PC-3 (cell line): Measurements from ENCODE around the gene AIM2. TPM values are rescaled to one million over a fixed set of nuclear protein-coding genes. Genes with fewer than 3 reads are reported as not detected.

Source experiments
- ATAC-seq: fragments of 200-7000 bp; cut with Tn5 transposase; 2 replicates; pipeline ENCODE4 v1.9.1; 2020; ENCODE audit warnings: mild to moderate bottlenecking, moderate library complexity
- BruUV-seq: library from RNA; stranded (reverse); fragments of 400-500 nt; replicated peaks from 2 replicates; lab custom pipeline; 2021; lab: Mats Ljungman, UMichigan
- CTCF ChIA-PET: fragments of 300-600 bp; sonication (Branson Sonifier 250); formaldehyde crosslinking; loops from one replicate; lab custom pipeline; 2022; ENCODE audit warnings: antibody characterized with exemption; lab: Charles Lee
- POLR2A ChIA-PET: fragments of 300-600 bp; sonication (Branson Sonifier 250); formaldehyde crosslinking; loops from one replicate; lab custom pipeline; 2022; ENCODE audit warnings: antibody characterized with exemption; ENCODE audit not compliant: unreplicated experiment; lab: Charles Lee
- DNase-seq: peaks from one replicate; pipeline ENCODE4 v3.0.0-alpha.2; 2015
- H2AFZ ChIP-seq: fragments of 300-600 bp; sonication (generic); 2 replicates; pipeline ENCODE4 v1.6.0; 2016; ENCODE audit warnings: antibody characterized with exemption, low read length
- H3F3A ChIP-seq: fragments of 300-600 bp; sonication (generic); one replicate; pipeline ENCODE4 v1.6.0; 2017; ENCODE audit warnings: antibody characterized with exemption, low read length, control low read depth, mild to moderate bottlenecking; ENCODE audit not compliant: unreplicated experiment
- H3K27ac ChIP-seq: fragments of 300-600 bp; sonication (generic); 2 replicates; pipeline ENCODE4 v1.5.1; 2016; ENCODE audit warnings: mild to moderate bottlenecking, low read length
- H3K27me3 ChIP-seq: fragments of 300-600 bp; sonication (generic); 2 replicates; pipeline ENCODE4 v1.6.1; 2016; ENCODE audit warnings: low read length, mixed read lengths
- H3K36me3 ChIP-seq: fragments of 300-600 bp; sonication (generic); 2 replicates; pipeline ENCODE4 v1.6.1; 2016; ENCODE audit warnings: low read depth, mixed run types, low read length, mixed read lengths
- H3K4me1 ChIP-seq: fragments of 300-600 bp; sonication (generic); 2 replicates; pipeline ENCODE4 v1.5.1; 2016; ENCODE audit warnings: low read length; ENCODE audit not compliant: insufficient read depth
- H3K4me2 ChIP-seq: fragments of 300-600 bp; sonication (generic); 2 replicates; pipeline ENCODE4 v1.6.0; 2016; ENCODE audit warnings: low read length
- H3K4me3 ChIP-seq: fragments of 300-600 bp; sonication (generic); 2 replicates; pipeline ENCODE4 v1.5.1; 2016; ENCODE audit warnings: mild to moderate bottlenecking, low read length, mixed read lengths
- H3K79me2 ChIP-seq: fragments of 300-600 bp; sonication (generic); 2 replicates; pipeline ENCODE4 v1.6.1; 2017; ENCODE audit warnings: low read length, mixed read lengths
- H3K9ac ChIP-seq: fragments of 300-600 bp; sonication (generic); 2 replicates; pipeline ENCODE4 v1.6.0; 2016; ENCODE audit warnings: mild to moderate bottlenecking, low read length
- H3K9me2 ChIP-seq: fragments of 300-600 bp; sonication (generic); replicated peaks from 2 replicates; pipeline ENCODE4 v1.6.1; 2016; ENCODE audit warnings: mixed run types, low read length, mixed read lengths
- H3K9me3 ChIP-seq: fragments of 300-600 bp; sonication (generic); 2 replicates; pipeline ENCODE4 v1.6.1; 2016; ENCODE audit warnings: low read length, mixed read lengths
- H4K20me1 ChIP-seq: fragments of 300-600 bp; sonication (generic); 2 replicates; pipeline ENCODE4 v1.6.1; 2016; ENCODE audit warnings: low read length, mixed read lengths
- EZH2 ChIP-seq: fragments of 300-600 bp; sonication (generic); IDR thresholded peaks from one replicate; pipeline ENCODE4 v1.6.1; 2017; ENCODE audit warnings: antibody characterized with exemption, mild to moderate bottlenecking, low read length; ENCODE audit not compliant: unreplicated experiment
- EZH2phosphoT487 ChIP-seq: fragments of 300-600 bp; sonication (generic); IDR thresholded peaks from 2 replicates; pipeline ENCODE4 v1.6.1; 2018; ENCODE audit warnings: mild to moderate bottlenecking, antibody characterized with exemption, low read length, borderline replicate concordance
- intact Hi-C: fragments of 100-400 bp; cut with micrococcal nuclease; formaldehyde crosslinking; loops from 2 replicates; pipeline ENCODE4 v1.9.0; 2023
- total RNA-seq: library from RNA; depleted of rRNA; stranded (reverse); fragments of >200 nt; gene quantifications from 2 replicates; pipeline ENCODE4 v1.2.3, GENCODE V29; 2014
- TF ChIP-seq, protein P1 (sequence below): fragments of 300-600 bp; sonication (generic); conservative IDR thresholded peaks from 2 replicates; pipeline ENCODE4 v1.5.1; 2017; ENCODE audit warnings: antibody characterized with exemption, low read depth, mild to moderate bottlenecking, low read length

AIM2 gene
- total RNA-seq, 1 experiment from 2014 or later, result not detected

DNA sequence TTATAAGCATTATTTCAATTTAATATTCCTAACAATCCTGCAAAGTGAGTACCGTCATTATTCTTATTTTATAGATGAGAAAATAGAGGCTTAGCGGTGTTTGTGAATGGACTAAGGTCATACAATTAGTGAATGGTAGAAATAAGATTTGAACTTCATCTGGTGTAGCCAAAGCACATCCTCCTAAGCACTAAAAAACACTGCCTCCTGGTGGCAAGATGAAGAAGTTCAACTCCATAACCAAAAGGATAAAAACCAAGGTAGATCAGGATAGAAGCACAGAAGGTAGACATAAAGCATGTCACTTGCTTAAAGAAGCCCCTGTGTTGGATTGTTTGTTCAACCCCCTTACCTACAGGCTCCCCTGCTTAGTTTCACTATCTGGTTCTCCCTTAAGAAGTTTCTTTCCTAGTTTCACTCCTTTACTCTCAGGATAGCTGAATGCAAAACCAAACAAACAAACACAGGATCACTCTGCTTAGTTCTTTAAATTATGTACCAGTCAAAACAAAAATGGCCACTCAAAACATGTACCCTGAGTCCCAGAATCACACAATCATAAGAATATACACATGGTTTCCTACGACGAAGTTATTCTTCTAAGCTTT lies 12.7 kb upstream of the AIM2 start:
- Histone ChIP-seq H3F3A (no peaks in the 10 kb centered on the region), H3K9me2 (no peaks in the 10 kb centered on the region), H2AFZ (no peak overlapping the region), H3K27me3 (peaks cover 3% of the 10 kb centered on the region), H4K20me1 (no peaks in the 10 kb centered on the region), H3K4me2 (no peak overlapping the region), H3K27ac (no peak overlapping the region), H3K9ac (no peak overlapping the region), H3K9me3 (no peaks in the 10 kb centered on the region), H3K4me1 (peaks cover 11% of the 10 kb centered on the region), H3K36me3 (no peaks in the 10 kb centered on the region), H3K4me3 (no peak overlapping the region), H3K79me2 (no peaks in the 10 kb centered on the region)
- peak; percentile 36 for DNase-seq
- no peak for ATAC-seq
- TF ChIP-seq, protein P1, sequence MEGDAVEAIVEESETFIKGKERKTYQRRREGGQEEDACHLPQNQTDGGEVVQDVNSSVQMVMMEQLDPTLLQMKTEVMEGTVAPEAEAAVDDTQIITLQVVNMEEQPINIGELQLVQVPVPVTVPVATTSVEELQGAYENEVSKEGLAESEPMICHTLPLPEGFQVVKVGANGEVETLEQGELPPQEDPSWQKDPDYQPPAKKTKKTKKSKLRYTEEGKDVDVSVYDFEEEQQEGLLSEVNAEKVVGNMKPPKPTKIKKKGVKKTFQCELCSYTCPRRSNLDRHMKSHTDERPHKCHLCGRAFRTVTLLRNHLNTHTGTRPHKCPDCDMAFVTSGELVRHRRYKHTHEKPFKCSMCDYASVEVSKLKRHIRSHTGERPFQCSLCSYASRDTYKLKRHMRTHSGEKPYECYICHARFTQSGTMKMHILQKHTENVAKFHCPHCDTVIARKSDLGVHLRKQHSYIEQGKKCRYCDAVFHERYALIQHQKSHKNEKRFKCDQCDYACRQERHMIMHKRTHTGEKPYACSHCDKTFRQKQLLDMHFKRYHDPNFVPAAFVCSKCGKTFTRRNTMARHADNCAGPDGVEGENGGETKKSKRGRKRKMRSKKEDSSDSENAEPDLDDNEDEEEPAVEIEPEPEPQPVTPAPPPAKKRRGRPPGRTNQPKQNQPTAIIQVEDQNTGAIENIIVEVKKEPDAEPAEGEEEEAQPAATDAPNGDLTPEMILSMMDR, result peak; percentile 77
- no peak for TF ChIP-seq EZH2
- BruUV-seq, result no TSS peak
- intact Hi-C loops, result no loop called here
- CTCF ChIA-PET, result no interaction called here
- POLR2A ChIA-PET, result no interaction called here

DNA sequence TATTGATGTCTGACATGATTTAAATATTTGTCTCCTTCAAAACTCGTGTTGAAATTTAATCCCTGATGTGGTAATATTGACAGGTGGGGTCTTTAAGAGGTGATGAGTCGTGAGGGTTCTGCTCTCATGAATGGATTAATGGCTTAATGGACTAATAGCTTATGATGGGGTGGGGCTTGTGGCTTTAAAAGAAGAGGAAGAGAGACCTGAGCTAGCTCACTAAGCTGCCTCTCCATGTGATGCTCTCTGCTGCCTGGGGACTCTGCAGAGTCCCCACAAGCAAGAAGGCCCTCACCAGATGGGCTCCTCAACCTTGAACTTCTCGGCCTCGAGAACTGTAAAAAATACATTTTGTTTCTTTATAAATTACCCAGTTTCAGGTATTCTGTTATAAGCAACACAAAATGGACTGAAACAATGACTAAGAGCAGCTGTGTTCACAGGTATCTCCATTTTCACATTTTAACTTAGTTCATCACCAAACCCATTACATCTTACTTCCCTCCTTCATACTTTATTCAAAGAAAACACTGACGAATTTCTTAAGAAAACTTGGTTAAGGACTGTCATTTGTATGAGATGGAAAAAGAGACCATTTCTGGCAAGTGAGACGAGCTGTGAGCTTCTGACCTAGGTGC lies 12.1 kb upstream of the AIM2 start:
- H3K79me2 ChIP-seq, result no peaks in the 10 kb centered on the region
- H3K9me2 ChIP-seq, result no peaks in the 10 kb centered on the region
- POLR2A ChIA-PET, result no interaction called here
- H3K36me3 ChIP-seq, result no peaks in the 10 kb centered on the region
- no peak overlapping the region for H3K9ac ChIP-seq
- H3K9me3 ChIP-seq, result no peaks in the 10 kb centered on the region
- peaks cover 4% of the 10 kb centered on the region; the same call in 1 of the 2 replicates for H3K27me3 ChIP-seq
- H3F3A ChIP-seq, result no peaks in the 10 kb centered on the region
- ATAC-seq, result no peak
- no peaks in the 10 kb centered on the region for H4K20me1 ChIP-seq
- BruUV-seq, result no TSS peak
- no peak overlapping the region for H3K4me3 ChIP-seq
- DNase-seq, result no peak
- H3K4me2 ChIP-seq, result no peak overlapping the region
- intact Hi-C loops, result no loop called here
- TF ChIP-seq, protein P1, result no peak
- no peak overlapping the region for H3K27ac ChIP-seq
- no peak overlapping the region for H2AFZ ChIP-seq
- CTCF ChIA-PET, result no interaction called here
- H3K4me1 ChIP-seq, result peaks cover 11% of the 10 kb centered on the region

DNA sequence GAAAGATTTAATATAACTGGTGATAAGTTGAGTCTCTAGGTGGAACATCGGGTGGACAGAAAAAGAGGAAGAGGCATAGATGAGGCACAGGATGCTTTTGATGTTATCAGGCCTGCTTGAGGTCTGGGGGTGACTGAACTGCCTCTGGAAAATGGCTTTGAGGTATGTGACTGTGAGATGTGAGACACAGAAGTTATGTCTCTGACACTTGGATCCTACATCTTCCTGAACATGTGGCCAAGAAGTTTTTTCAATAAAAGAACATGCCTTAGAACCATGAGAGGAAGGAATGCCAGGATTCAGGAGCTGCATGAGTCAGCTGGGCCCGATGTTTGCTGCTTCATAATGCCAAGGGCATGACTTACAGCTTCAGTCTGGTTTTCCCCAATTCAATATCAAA lies 11.5 kb upstream of the AIM2 start:
- Histone ChIP-seq H3K79me2 (no peaks in the 10 kb centered on the region), H4K20me1 (no peaks in the 10 kb centered on the region), H3K9ac (no peak overlapping the region), H3K4me2 (no peak overlapping the region), H3K36me3 (no peaks in the 10 kb centered on the region), H3F3A (no peaks in the 10 kb centered on the region), H3K27me3 (peaks cover 4% of the 10 kb centered on the region; the same call in 1 of the 2 replicates), H2AFZ (no peak overlapping the region), H3K9me3 (no peaks in the 10 kb centered on the region), H3K27ac (no peak overlapping the region), H3K9me2 (no peaks in the 10 kb centered on the region), H3K4me1 (peaks cover 11% of the 10 kb centered on the region), H3K4me3 (no peak overlapping the region)
- intact Hi-C loops, result no loop called here
- no peak for ATAC-seq
- ChIA-PET CTCF (no interaction called here), POLR2A (no interaction called here)
- DNase-seq, result peak; percentile 23
- TF ChIP-seq EZH2 (no peak), EZH2phosphoT487 (no peak)
- BruUV-seq, result no TSS peak
